ENCODE measurements around the gene OGFR. TPM values are rescaled to one million over a fixed set of nuclear protein-coding genes. Genes with fewer than 3 reads are reported as not detected.

Gene OGFR
- total RNA-seq, 1 experiment from 2014 or later: 73.6 TPM

GRCh38 chr20:62777528-62777830 is 27.2 kb upstream of the OGFR start:
- peak overlapping the region; percentile 100 for H3K4me2 ChIP-seq (ENCODE audit: low read length)
- ChIA-PET RAD21 (ENCODE audit: low non-redundant PET in 1 of 2, low total read pairs in 2 of 2, uncharacterized antibody in 2 of 2, unreplicated experiment in 2 of 2) (no interaction called here), CTCF (no interaction called here), POLR2A (no interaction called here)
- no TSS peak for BruUV-seq (replicated peaks)
- H3K4me1 ChIP-seq (ENCODE audit: control insufficient read depth in 1 of 2, insufficient read depth in 2 of 2, low read length in 2 of 2): peaks cover 21 to 55% of the 10 kb centered on the region in 2 experiments; a peak in 3 of 4 replicates
- no peaks in the 10 kb centered on the region for H3K9me3 ChIP-seq (ENCODE audit: control insufficient read depth in 1 of 2, insufficient read depth in 1 of 2, low read depth in 1 of 2, low read length in 2 of 2)
- H3K9me2 ChIP-seq (ENCODE audit: insufficient read depth): no peaks in the 10 kb centered on the region
- H3K27me3 ChIP-seq (ENCODE audit: insufficient read depth, low read length): no peaks in the 10 kb centered on the region
- peak overlapping the region; percentile 32; the same call in 1 of the 2 replicates for H3K9ac ChIP-seq (ENCODE audit: low read length)
- TF ChIP-seq, protein P1, sequence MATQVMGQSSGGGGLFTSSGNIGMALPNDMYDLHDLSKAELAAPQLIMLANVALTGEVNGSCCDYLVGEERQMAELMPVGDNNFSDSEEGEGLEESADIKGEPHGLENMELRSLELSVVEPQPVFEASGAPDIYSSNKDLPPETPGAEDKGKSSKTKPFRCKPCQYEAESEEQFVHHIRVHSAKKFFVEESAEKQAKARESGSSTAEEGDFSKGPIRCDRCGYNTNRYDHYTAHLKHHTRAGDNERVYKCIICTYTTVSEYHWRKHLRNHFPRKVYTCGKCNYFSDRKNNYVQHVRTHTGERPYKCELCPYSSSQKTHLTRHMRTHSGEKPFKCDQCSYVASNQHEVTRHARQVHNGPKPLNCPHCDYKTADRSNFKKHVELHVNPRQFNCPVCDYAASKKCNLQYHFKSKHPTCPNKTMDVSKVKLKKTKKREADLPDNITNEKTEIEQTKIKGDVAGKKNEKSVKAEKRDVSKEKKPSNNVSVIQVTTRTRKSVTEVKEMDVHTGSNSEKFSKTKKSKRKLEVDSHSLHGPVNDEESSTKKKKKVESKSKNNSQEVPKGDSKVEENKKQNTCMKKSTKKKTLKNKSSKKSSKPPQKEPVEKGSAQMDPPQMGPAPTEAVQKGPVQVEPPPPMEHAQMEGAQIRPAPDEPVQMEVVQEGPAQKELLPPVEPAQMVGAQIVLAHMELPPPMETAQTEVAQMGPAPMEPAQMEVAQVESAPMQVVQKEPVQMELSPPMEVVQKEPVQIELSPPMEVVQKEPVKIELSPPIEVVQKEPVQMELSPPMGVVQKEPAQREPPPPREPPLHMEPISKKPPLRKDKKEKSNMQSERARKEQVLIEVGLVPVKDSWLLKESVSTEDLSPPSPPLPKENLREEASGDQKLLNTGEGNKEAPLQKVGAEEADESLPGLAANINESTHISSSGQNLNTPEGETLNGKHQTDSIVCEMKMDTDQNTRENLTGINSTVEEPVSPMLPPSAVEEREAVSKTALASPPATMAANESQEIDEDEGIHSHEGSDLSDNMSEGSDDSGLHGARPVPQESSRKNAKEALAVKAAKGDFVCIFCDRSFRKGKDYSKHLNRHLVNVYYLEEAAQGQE (IDR thresholded peaks at IDR 0.05; ENCODE audit: low read depth): no peak
- no peak for TF ChIP-seq EZH2 (IDR thresholded peaks at IDR 0.05)
- no peak for TF ChIP-seq EZH2phosphoT487 (IDR thresholded peaks at IDR 0.05; ENCODE audit: borderline replicate concordance)
- no peak for TF ChIP-seq MAX (IDR thresholded peaks at IDR 0.05)
- no peak for TF ChIP-seq ZNF274 (IDR thresholded peaks at IDR 0.05; ENCODE audit: low read depth, low read length)
- no peak for TF ChIP-seq YY1 (IDR thresholded peaks at IDR 0.05; ENCODE audit: extremely low read depth, insufficient replicate concordance, low read depth, low read length)
- TF ChIP-seq ATF3 (IDR thresholded peaks at IDR 0.05): no peak
- TF ChIP-seq SIN3A (IDR thresholded peaks at IDR 0.05; ENCODE audit: low read depth): no peak
- TF ChIP-seq, protein P2, sequence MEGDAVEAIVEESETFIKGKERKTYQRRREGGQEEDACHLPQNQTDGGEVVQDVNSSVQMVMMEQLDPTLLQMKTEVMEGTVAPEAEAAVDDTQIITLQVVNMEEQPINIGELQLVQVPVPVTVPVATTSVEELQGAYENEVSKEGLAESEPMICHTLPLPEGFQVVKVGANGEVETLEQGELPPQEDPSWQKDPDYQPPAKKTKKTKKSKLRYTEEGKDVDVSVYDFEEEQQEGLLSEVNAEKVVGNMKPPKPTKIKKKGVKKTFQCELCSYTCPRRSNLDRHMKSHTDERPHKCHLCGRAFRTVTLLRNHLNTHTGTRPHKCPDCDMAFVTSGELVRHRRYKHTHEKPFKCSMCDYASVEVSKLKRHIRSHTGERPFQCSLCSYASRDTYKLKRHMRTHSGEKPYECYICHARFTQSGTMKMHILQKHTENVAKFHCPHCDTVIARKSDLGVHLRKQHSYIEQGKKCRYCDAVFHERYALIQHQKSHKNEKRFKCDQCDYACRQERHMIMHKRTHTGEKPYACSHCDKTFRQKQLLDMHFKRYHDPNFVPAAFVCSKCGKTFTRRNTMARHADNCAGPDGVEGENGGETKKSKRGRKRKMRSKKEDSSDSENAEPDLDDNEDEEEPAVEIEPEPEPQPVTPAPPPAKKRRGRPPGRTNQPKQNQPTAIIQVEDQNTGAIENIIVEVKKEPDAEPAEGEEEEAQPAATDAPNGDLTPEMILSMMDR (IDR thresholded peaks at IDR 0.05 in 2 of 3, conservative IDR thresholded peaks at IDR 0.05 in 1 of 3; ENCODE audit: borderline replicate concordance in 1 of 3, insufficient read depth in 1 of 3, low read depth in 2 of 3, low read length in 2 of 3): no peak
- no peak for TF ChIP-seq FOSL1 (IDR thresholded peaks at IDR 0.05; ENCODE audit: low read depth)
- no peak for TF ChIP-seq SRF (IDR thresholded peaks at IDR 0.05; ENCODE audit: low read depth)
- no peak for TF ChIP-seq CBX3 (IDR thresholded peaks at IDR 0.05; ENCODE audit: low read depth)
- TF ChIP-seq RAD21 (IDR thresholded peaks at IDR 0.05; ENCODE audit: low read depth): no peak
- TF ChIP-seq CEBPB (IDR thresholded peaks at IDR 0.05; ENCODE audit: low read depth): no peak
- intact Hi-C loops (cut with micrococcal nuclease): no loop called here
- no peaks in the 10 kb centered on the region for H4K20me1 ChIP-seq (ENCODE audit: insufficient read depth)
- DNase-seq (ENCODE audit: low read depth, low spot score) (no peak), ATAC-seq (no peak)
- peak overlapping the region; percentile 85 for H3K27ac ChIP-seq (ENCODE audit: low read depth, low read length)
- no peak overlapping the region for H2AFZ ChIP-seq (ENCODE audit: low read depth, low read length, poor library complexity, severe bottlenecking)
- no peaks in the 10 kb centered on the region for H3K36me3 ChIP-seq (ENCODE audit: control insufficient read depth in 1 of 2, insufficient read depth in 2 of 2, low read length in 2 of 2)
- H3K79me2 ChIP-seq (ENCODE audit: insufficient read depth, low read length): peaks cover 6% of the 10 kb centered on the region; the same call in 1 of the 2 replicates
- peak overlapping the region; percentile 41 to 47 for H3K4me3 ChIP-seq (replicated peaks in 1 of 2; ENCODE audit: low read depth in 1 of 2, low read length in 2 of 2)

All from HCT116 (cell line).